Peyer's patch (tissue), 4 donors: ENCODE results near the gene AP2A2. TPM values are rescaled to one million over a fixed set of nuclear protein-coding genes. Genes with fewer than 3 reads are reported as not detected.

Experiments used
- DNase-seq, 3 donors: peaks; one replicate each; pipeline ENCODE4 v3.0.0-alpha.2; 2017 to 2019
- H3K27ac ChIP-seq, 4 donors: fragments of 200-600 bp; sonication (generic); one replicate each; pipeline ENCODE4 v1.5.1; 2016 to 2019
- H3K27me3 ChIP-seq, 2 donors: fragments of 200-600 bp; sonication (generic); one replicate each; pipeline ENCODE4 v1.5.1; 2019
- H3K36me3 ChIP-seq, 3 donors: fragments of 200-600 bp; sonication (generic); one replicate each; pipeline ENCODE4 v1.5.1; 2016 to 2019
- H3K4me1 ChIP-seq, 4 donors: fragments of 200-600 bp; sonication (generic); one replicate each; pipeline ENCODE4 v1.5.1; 2016 to 2019
- H3K4me3 ChIP-seq, 4 donors: fragments of 200-600 bp; sonication (generic); 1 replicate in 3 of 4; 2 replicates in 1 of 4; pipeline ENCODE4 v1.5.1; 2016 to 2019; ENCODE audit warnings: mild to moderate bottlenecking in 1 of 4
- H3K9me3 ChIP-seq, 4 donors: fragments of 200-600 bp; sonication (generic); one replicate each; pipeline ENCODE4 v1.5.1; 2016 to 2019; ENCODE audit warnings: mild to moderate bottlenecking in 1 of 4
- POLR2A ChIP-seq, 2 donors: fragments of 450-650 bp; IDR thresholded peaks; one replicate each; pipeline ENCODE4 v1.5.1; 2017; ENCODE audit warnings: antibody characterized with exemption in 2 of 2, mild to moderate bottlenecking in 2 of 2, moderate library complexity in 2 of 2
- total RNA-seq, 4 donors: library from RNA; depleted of rRNA; stranded (reverse); fragments of >200 nt; gene quantifications; one replicate each; pipeline ENCODE4 v1.1.0, GENCODE V29; 2016
- TF ChIP-seq, protein P1 (sequence below), 6 experiments: fragments of 450-650 bp in 4 of 6; fragments of 200-600 bp in 2 of 6; sonication (generic) in 1 of 6; IDR thresholded peaks; one replicate each; pipeline ENCODE4 v1.5.1; 2017 to 2019; ENCODE audit warnings: antibody characterized with exemption in 6 of 6, mild to moderate bottlenecking in 3 of 6, moderate library complexity in 1 of 6

AP2A2 gene
- total RNA-seq, 4 donors from 2014 or later = 103 to 383 (median 136) TPM

- no peak for TF ChIP-seq POLR2A (IDR thresholded peaks at IDR 0.05)
- TF ChIP-seq, protein P1, sequence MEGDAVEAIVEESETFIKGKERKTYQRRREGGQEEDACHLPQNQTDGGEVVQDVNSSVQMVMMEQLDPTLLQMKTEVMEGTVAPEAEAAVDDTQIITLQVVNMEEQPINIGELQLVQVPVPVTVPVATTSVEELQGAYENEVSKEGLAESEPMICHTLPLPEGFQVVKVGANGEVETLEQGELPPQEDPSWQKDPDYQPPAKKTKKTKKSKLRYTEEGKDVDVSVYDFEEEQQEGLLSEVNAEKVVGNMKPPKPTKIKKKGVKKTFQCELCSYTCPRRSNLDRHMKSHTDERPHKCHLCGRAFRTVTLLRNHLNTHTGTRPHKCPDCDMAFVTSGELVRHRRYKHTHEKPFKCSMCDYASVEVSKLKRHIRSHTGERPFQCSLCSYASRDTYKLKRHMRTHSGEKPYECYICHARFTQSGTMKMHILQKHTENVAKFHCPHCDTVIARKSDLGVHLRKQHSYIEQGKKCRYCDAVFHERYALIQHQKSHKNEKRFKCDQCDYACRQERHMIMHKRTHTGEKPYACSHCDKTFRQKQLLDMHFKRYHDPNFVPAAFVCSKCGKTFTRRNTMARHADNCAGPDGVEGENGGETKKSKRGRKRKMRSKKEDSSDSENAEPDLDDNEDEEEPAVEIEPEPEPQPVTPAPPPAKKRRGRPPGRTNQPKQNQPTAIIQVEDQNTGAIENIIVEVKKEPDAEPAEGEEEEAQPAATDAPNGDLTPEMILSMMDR (IDR thresholded peaks at IDR 0.05) = no peak
Observed at GRCh38 chr11:1034456-1035295, 109.0 kb downstream of the AP2A2 start.

GRCh38 chr11:1035577-1036283, 110.1 kb downstream of the AP2A2 start:
- Histone ChIP-seq H3K4me1 (no peaks in the 10 kb centered on the region), H3K27me3 (no peaks in the 10 kb centered on the region), H3K36me3 (no peaks in the 10 kb centered on the region), H3K27ac (no peak overlapping the region), H3K4me3 (no peak overlapping the region), H3K9me3 (no peaks in the 10 kb centered on the region)
- no peak for TF ChIP-seq POLR2A (IDR thresholded peaks at IDR 0.05)
- TF ChIP-seq, protein P1 (IDR thresholded peaks at IDR 0.05) = no peak
- no peak for DNase-seq

More at GRCh38 chr11:1034456-1035295, 109.0 kb downstream of the AP2A2 start:
- H3K4me3 ChIP-seq = no peak overlapping the region
- H3K4me1 ChIP-seq = no peaks in the 10 kb centered on the region
- DNase-seq = no peak
- H3K36me3 ChIP-seq = no peaks in the 10 kb centered on the region
- no peaks in the 10 kb centered on the region for H3K27me3 ChIP-seq
- H3K27ac ChIP-seq = no peak overlapping the region
- no peaks in the 10 kb centered on the region for H3K9me3 ChIP-seq

DNA sequence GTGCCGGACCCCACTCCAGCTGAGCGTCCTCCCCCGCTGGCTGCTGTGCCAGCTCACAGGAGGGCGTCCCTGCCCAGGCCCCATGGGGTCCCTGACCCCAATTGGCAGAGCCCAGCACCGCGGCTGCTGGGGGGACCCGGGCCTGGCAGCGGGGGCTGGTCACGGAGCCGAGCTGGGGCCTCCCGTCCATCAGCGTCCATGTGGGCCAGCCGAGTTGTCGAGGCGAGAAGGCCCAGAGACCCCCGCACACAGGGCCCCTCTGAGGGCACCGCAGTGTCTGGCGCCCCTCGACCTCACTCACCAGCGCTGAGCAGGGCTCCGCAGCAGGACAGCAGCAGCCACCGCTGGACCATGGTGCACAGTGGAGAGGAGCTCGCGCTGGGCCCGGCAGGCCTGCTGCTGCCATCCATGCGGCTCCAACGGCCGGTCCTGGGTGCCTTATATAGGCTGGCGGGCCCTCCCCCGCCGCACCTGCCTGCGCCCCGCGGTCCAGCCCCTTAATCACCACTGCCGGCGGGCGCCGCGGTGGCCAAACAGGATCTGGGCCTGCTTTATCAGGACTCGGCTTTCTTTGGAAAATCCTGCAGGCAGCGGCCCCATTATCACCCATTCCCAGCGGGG, 110.7 kb downstream of the AP2A2 start, which contains the start of gene MUC6:
TSS of gene MUC6 (minus strand) at position 416 of the 621 bp plus-strand sequence. CDS start at position 353, 63 bp downstream.
- no peak within 1 kb of the TSS for H3K4me3 ChIP-seq
- H3K9me3 ChIP-seq = no peaks in the 10 kb centered on the region
- H3K36me3 ChIP-seq = no peaks in the 10 kb centered on the region
- no peak for TF ChIP-seq POLR2A (IDR thresholded peaks at IDR 0.05)
- TF ChIP-seq, protein P1 (IDR thresholded peaks at IDR 0.05) = no peak
- H3K27me3 ChIP-seq = no peaks in the 10 kb centered on the region
- no peak for DNase-seq
- no peak within 1 kb of the TSS for H3K27ac ChIP-seq
- H3K4me1 ChIP-seq = no peaks in the 10 kb centered on the region

DNA sequence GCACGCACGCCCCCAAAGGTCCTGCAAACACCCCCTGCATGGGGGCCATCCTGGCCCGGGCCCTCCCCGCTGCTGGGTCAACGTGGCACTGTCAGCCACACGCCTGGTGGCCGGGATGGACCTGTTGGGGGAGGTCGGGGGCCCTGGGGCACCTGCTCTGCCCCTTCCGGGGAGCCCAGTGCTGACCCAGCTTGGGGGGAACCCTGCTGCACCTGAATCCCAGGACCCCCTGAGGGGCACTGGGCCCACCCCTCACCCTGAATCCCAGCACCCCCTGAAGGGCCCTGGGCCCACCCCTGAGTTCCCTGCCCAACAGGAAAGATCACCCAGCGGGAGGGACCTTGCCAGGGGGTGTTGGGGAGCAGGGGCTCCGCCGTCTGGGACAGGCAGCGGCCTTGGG, 111.3 kb downstream of the AP2A2 start:
- Histone ChIP-seq H3K27me3 (no peaks in the 10 kb centered on the region), H3K27ac (no peak overlapping the region)
- TF ChIP-seq, protein P1 (IDR thresholded peaks at IDR 0.05) = no peak
- no peak for TF ChIP-seq POLR2A (IDR thresholded peaks at IDR 0.05)

GRCh38 chr11:1037506-1038055, 111.9 kb downstream of the AP2A2 start:
- Histone ChIP-seq H3K4me1 (no peaks in the 10 kb centered on the region), H3K27me3 (no peaks in the 10 kb centered on the region), H3K36me3 (no peaks in the 10 kb centered on the region), H3K4me3 (no peak overlapping the region), H3K27ac (no peak overlapping the region), H3K9me3 (no peaks in the 10 kb centered on the region)
- TF ChIP-seq POLR2A (IDR thresholded peaks at IDR 0.05) = no peak
- TF ChIP-seq, protein P1 (IDR thresholded peaks at IDR 0.05) = no peak
- no peak for DNase-seq

More for the DNA sequence above, 111.3 kb downstream of the AP2A2 start:
- H3K9me3 ChIP-seq = no peaks in the 10 kb centered on the region
- H3K4me1 ChIP-seq = no peaks in the 10 kb centered on the region
- H3K4me3 ChIP-seq = no peak overlapping the region
- no peaks in the 10 kb centered on the region for H3K36me3 ChIP-seq
- no peak for DNase-seq
